Measurements from ENCODE around the gene IL1R1. TPM values are rescaled to one million over a fixed set of nuclear protein-coding genes. Genes with fewer than 3 reads are reported as not detected.

IL1R1 gene
- total RNA-seq, 2 donors from 2014 or later = 65.1 to 281 TPM

- Histone ChIP-seq H3K9me3 (no peaks in the 10 kb centered on the region), H3K4me3 (no peak overlapping the region), H3K4me1 (ENCODE audit: control insufficient read depth in 1 of 2, low read depth in 2 of 2) (peaks cover 15 to 45% of the 10 kb centered on the region in 2 donors), H3K36me3 (no peaks in the 10 kb centered on the region), H3K27ac (peak overlapping the region in 1 of 2 donors; percentile 29), H3K27me3 (replicated peaks; ENCODE audit: insufficient read depth) (no peaks in the 10 kb centered on the region)
- ATAC-seq (ENCODE audit: insufficient number of reproducible peaks, low FRiP score, low read depth) (no peak), DNase-seq (ENCODE audit: low spot score) (no peak)
- TF ChIP-seq CTCF (IDR thresholded peaks at IDR 0.05) = no peak
These were observed 30.3 kb upstream of the IL1R1 start for GRCh38 chr2:102112271-102112670.

GRCh38 chr2:102112692-102113665, 29.6 kb upstream of the IL1R1 start:
- no peaks in the 10 kb centered on the region for H3K36me3 ChIP-seq
- no peaks in the 10 kb centered on the region for H3K9me3 ChIP-seq
- H3K27me3 ChIP-seq (replicated peaks; ENCODE audit: insufficient read depth) = no peaks in the 10 kb centered on the region
- TF ChIP-seq CTCF (IDR thresholded peaks at IDR 0.05) = no peak
- DNase-seq (ENCODE audit: low spot score) (no peak), ATAC-seq (ENCODE audit: insufficient number of reproducible peaks, low FRiP score, low read depth) (no peak)
- no peak overlapping the region for H3K4me3 ChIP-seq
- peaks cover 15 to 49% of the 10 kb centered on the region in 2 donors for H3K4me1 ChIP-seq (ENCODE audit: control insufficient read depth in 1 of 2, low read depth in 2 of 2)
- H3K27ac ChIP-seq = no peak overlapping the region

- H3K36me3 ChIP-seq = no peaks in the 10 kb centered on the region
- no peaks in the 10 kb centered on the region for H3K9me3 ChIP-seq
- ATAC-seq (ENCODE audit: insufficient number of reproducible peaks, low FRiP score, low read depth) (no peak), DNase-seq (ENCODE audit: low spot score) (no peak)
- H3K27me3 ChIP-seq (replicated peaks; ENCODE audit: insufficient read depth) = no peaks in the 10 kb centered on the region
- no peak overlapping the region for H3K4me3 ChIP-seq
- H3K4me1 ChIP-seq (ENCODE audit: control insufficient read depth in 1 of 2, low read depth in 2 of 2) = peaks cover 15 to 45% of the 10 kb centered on the region in 2 donors
- TF ChIP-seq CTCF (IDR thresholded peaks at IDR 0.05) = no peak
- peak overlapping the region in 1 of 2 donors; percentile 7 for H3K27ac ChIP-seq
These were observed 28.2 kb upstream of the IL1R1 start for GRCh38 chr2:102114290-102114721.

GRCh38 chr2:102114851-102115497, 27.6 kb upstream of the IL1R1 start:
- TF ChIP-seq CTCF (IDR thresholded peaks at IDR 0.05) = no peak
- Histone ChIP-seq H3K27ac (peak overlapping the region in 1 of 2 donors; percentile 7), H3K4me3 (no peak overlapping the region), H3K36me3 (no peaks in the 10 kb centered on the region), H3K9me3 (no peaks in the 10 kb centered on the region), H3K4me1 (ENCODE audit: control insufficient read depth in 1 of 2, low read depth in 2 of 2) (peaks cover 15 to 39% of the 10 kb centered on the region in 2 donors), H3K27me3 (replicated peaks; ENCODE audit: insufficient read depth) (no peaks in the 10 kb centered on the region)
- no peak for ATAC-seq (ENCODE audit: insufficient number of reproducible peaks, low FRiP score, low read depth)
- no peak for DNase-seq (ENCODE audit: low spot score)
